Trophoblast cell (in vitro differentiated cells and primary cell): ENCODE results near the gene SLC6A4.

Source experiments
- DNase-seq, 2 donors: peaks; one replicate each; pipeline ENCODE4 v3.0.0-alpha.2; 2016
- H2AFZ ChIP-seq: 2 replicates; pipeline ENCODE4 v1.6.1; 2013; ENCODE audit warnings: low read length, moderate library complexity, mild to moderate bottlenecking; ENCODE audit not compliant: insufficient read depth, poor library complexity
- H2AK5ac ChIP-seq: 2 replicates; pipeline ENCODE4 v1.6.1; 2013; ENCODE audit warnings: mild to moderate bottlenecking, low read length
- H2BK120ac ChIP-seq: 2 replicates; pipeline ENCODE4 v1.6.1; 2013; ENCODE audit warnings: low read length, mild to moderate bottlenecking, moderate library complexity; ENCODE audit not compliant: insufficient read depth, poor library complexity
- H2BK12ac ChIP-seq: 2 replicates; pipeline ENCODE4 v1.6.1; 2013; ENCODE audit warnings: mild to moderate bottlenecking, low read length, moderate library complexity
- H2BK5ac ChIP-seq: 2 replicates; pipeline ENCODE4 v1.6.1; 2013; ENCODE audit warnings: low read length, low read depth, moderate library complexity, mild to moderate bottlenecking; ENCODE audit not compliant: poor library complexity
- H3K14ac ChIP-seq: 2 replicates; pipeline ENCODE4 v1.6.1; 2013; ENCODE audit warnings: mild to moderate bottlenecking, low read length
- H3K18ac ChIP-seq: 2 replicates; pipeline ENCODE4 v1.6.1; 2013; ENCODE audit warnings: mild to moderate bottlenecking, low read length
- H3K23ac ChIP-seq: 2 replicates; pipeline ENCODE4 v1.6.1; 2013; ENCODE audit warnings: low read length
- H3K27ac ChIP-seq: 2 replicates; pipeline ENCODE4 v1.5.1; 2013; ENCODE audit warnings: low read depth, mild to moderate bottlenecking, inconsistent platforms, low read length, moderate library complexity
- H3K27me3 ChIP-seq: 2 replicates; pipeline ENCODE4 v1.6.1; 2013; ENCODE audit warnings: inconsistent platforms, mild to moderate bottlenecking, low read length, moderate library complexity; ENCODE audit not compliant: insufficient read depth
- H3K36me3 ChIP-seq, 2 experiments: 1 replicate in 1 of 2; 2 replicates in 1 of 2; pipeline ENCODE4 v1.6.1; 2013; ENCODE audit warnings: low read length in 2 of 2, mild to moderate bottlenecking in 2 of 2, moderate library complexity in 1 of 2; ENCODE audit not compliant: insufficient read depth in 2 of 2, control insufficient read depth in 1 of 2
- H3K4ac ChIP-seq: 2 replicates; pipeline ENCODE4 v1.6.1; 2013; ENCODE audit warnings: low read depth, mild to moderate bottlenecking, low read length, moderate library complexity
- H3K4me1 ChIP-seq, 2 experiments: 1 replicate in 1 of 2; 2 replicates in 1 of 2; pipeline ENCODE4 v1.6.1; 2013; ENCODE audit warnings: low read length in 2 of 2, mild to moderate bottlenecking in 2 of 2, moderate library complexity in 1 of 2; ENCODE audit not compliant: insufficient read depth in 2 of 2, control insufficient read depth in 1 of 2
- H3K4me2 ChIP-seq: 2 replicates; pipeline ENCODE4 v1.6.1; 2013; ENCODE audit warnings: inconsistent platforms, mild to moderate bottlenecking, low read length, moderate library complexity
- H3K4me3 ChIP-seq: 2 replicates; pipeline ENCODE4 v1.5.1; 2013; ENCODE audit warnings: mild to moderate bottlenecking, low read depth, low read length, inconsistent platforms
- H3K79me1 ChIP-seq: one replicate; pipeline ENCODE4 v1.6.1; 2013; ENCODE audit warnings: low read length
- H3K79me2 ChIP-seq: 2 replicates; pipeline ENCODE4 v1.6.1; 2013; ENCODE audit warnings: low read length, mild to moderate bottlenecking; ENCODE audit not compliant: control insufficient read depth, insufficient read depth, poor library complexity
- H3K9ac ChIP-seq: 2 replicates; pipeline ENCODE4 v1.6.1; 2013; ENCODE audit warnings: mild to moderate bottlenecking, low read length
- H3K9me3 ChIP-seq: 2 replicates; pipeline ENCODE4 v1.6.1; 2013; ENCODE audit warnings: low read depth, mild to moderate bottlenecking, control low read depth, inconsistent platforms, low read length; ENCODE audit not compliant: insufficient read depth
- H4K12ac ChIP-seq: 2 replicates; pipeline ENCODE4 v1.6.1; 2013; ENCODE audit warnings: low read depth, mild to moderate bottlenecking, low read length, moderate library complexity
- H4K8ac ChIP-seq: 2 replicates; pipeline ENCODE4 v1.6.1; 2013; ENCODE audit warnings: low read depth, mild to moderate bottlenecking, low read length, moderate library complexity
- H4K91ac ChIP-seq: one replicate; pipeline ENCODE4 v1.6.1; 2013; ENCODE audit warnings: low read depth, mild to moderate bottlenecking, low read length, moderate library complexity
- WGBS: extraction: QIAGEN DNeasy Blood & Tissue Kit; methylation state at CpG from one replicate; pipeline ENCODE4 v1.1.7; 2013; ENCODE audit warnings: missing lambda C conversion rate; ENCODE audit not compliant: insufficient read length, insufficient coverage; ENCODE audit errors: extremely low coverage; 5-methylcytosine and 5-hydroxymethylcytosine counted together

The SLC6A4 gene

GRCh38 chr17:30209930-30210329 lies 25.6 kb downstream of the SLC6A4 start:
- Histone ChIP-seq H2AK5ac (no peak overlapping the region), H2BK12ac (no peak overlapping the region), H3K18ac (no peak overlapping the region), H2BK120ac (no peak overlapping the region), H4K91ac (no peak overlapping the region), H3K36me3 (no peaks in the 10 kb centered on the region), H3K27ac (no peak overlapping the region), H3K4me3 (no peak overlapping the region), H3K9me3 (no peaks in the 10 kb centered on the region), H4K8ac (no peak overlapping the region), H3K14ac (no peak overlapping the region), H3K27me3 (no peaks in the 10 kb centered on the region), H4K12ac (no peak overlapping the region), H3K23ac (no peak overlapping the region), H3K79me1 (no peaks in the 10 kb centered on the region), H3K4me2 (no peak overlapping the region), H3K4ac (no peak overlapping the region), H3K9ac (no peak overlapping the region), H2AFZ (no peak overlapping the region), H2BK5ac (no peak overlapping the region), H3K79me2 (no peaks in the 10 kb centered on the region), H3K4me1 (no peaks in the 10 kb centered on the region)
- WGBS = no CpG with 5 or more reads among the region's 7 CpGs
- DNase-seq = peak in 1 of 2 donors; percentile 46

- Histone ChIP-seq H3K4me2 (no peak overlapping the region), H4K12ac (no peak overlapping the region), H3K23ac (no peak overlapping the region), H3K4ac (no peak overlapping the region), H3K14ac (no peak overlapping the region), H2BK12ac (no peak overlapping the region), H3K18ac (no peak overlapping the region), H3K79me2 (no peaks in the 10 kb centered on the region), H2BK5ac (no peak overlapping the region), H2AFZ (no peak overlapping the region), H2AK5ac (no peak overlapping the region), H2BK120ac (no peak overlapping the region), H3K27ac (no peak overlapping the region), H4K8ac (no peak overlapping the region), H3K79me1 (no peaks in the 10 kb centered on the region), H3K4me3 (no peak overlapping the region), H3K9ac (no peak overlapping the region), H3K9me3 (no peaks in the 10 kb centered on the region), H3K27me3 (no peaks in the 10 kb centered on the region), H4K91ac (no peak overlapping the region), H3K36me3 (no peaks in the 10 kb centered on the region), H3K4me1 (peaks cover 0 to 5% of the 10 kb centered on the region in 2 experiments)
- no CpG with 5 or more reads among the region's 3 CpGs for WGBS
- no peak for DNase-seq
Observed at GRCh38 chr17:30208214-30208613, 27.3 kb downstream of the SLC6A4 start.

- H2AFZ ChIP-seq = no peak overlapping the region
- no peak overlapping the region for H3K4ac ChIP-seq
- no peak overlapping the region for H3K14ac ChIP-seq
- DNase-seq = no peak
- no peak overlapping the region for H4K12ac ChIP-seq
- no peak overlapping the region for H2BK12ac ChIP-seq
- H4K91ac ChIP-seq = no peak overlapping the region
- peaks cover 0 to 5% of the 10 kb centered on the region in 2 experiments for H3K4me1 ChIP-seq
- WGBS = no CpG with 5 or more reads among the region's 9 CpGs
- no peak overlapping the region for H3K18ac ChIP-seq
- H3K27me3 ChIP-seq = no peaks in the 10 kb centered on the region
- no peak overlapping the region for H4K8ac ChIP-seq
- H2AK5ac ChIP-seq = no peak overlapping the region
- H3K4me2 ChIP-seq = no peak overlapping the region
- no peak overlapping the region for H3K9ac ChIP-seq
- no peaks in the 10 kb centered on the region for H3K79me1 ChIP-seq
- no peak overlapping the region for H2BK5ac ChIP-seq
- no peaks in the 10 kb centered on the region for H3K79me2 ChIP-seq
- H3K23ac ChIP-seq = no peak overlapping the region
- H2BK120ac ChIP-seq = no peak overlapping the region
- no peak overlapping the region for H3K4me3 ChIP-seq
- H3K27ac ChIP-seq = no peak overlapping the region
- H3K36me3 ChIP-seq = no peaks in the 10 kb centered on the region
- H3K9me3 ChIP-seq = no peaks in the 10 kb centered on the region
Observed at GRCh38 chr17:30207655-30208054, 27.8 kb downstream of the SLC6A4 start.

- Histone ChIP-seq H3K9me3 (no peaks in the 10 kb centered on the region), H3K14ac (no peak overlapping the region), H3K79me1 (no peaks in the 10 kb centered on the region), H3K4ac (no peak overlapping the region), H2BK5ac (no peak overlapping the region), H4K8ac (no peak overlapping the region), H4K91ac (no peak overlapping the region), H3K36me3 (no peaks in the 10 kb centered on the region), H3K23ac (no peak overlapping the region), H3K4me2 (peak overlapping the region; percentile 11), H2AK5ac (no peak overlapping the region), H3K9ac (no peak overlapping the region), H3K4me3 (no peak overlapping the region), H4K12ac (no peak overlapping the region), H3K18ac (no peak overlapping the region), H2BK120ac (no peak overlapping the region), H3K79me2 (no peaks in the 10 kb centered on the region), H3K27ac (no peak overlapping the region), H3K27me3 (no peaks in the 10 kb centered on the region), H3K4me1 (peaks cover 0 to 5% of the 10 kb centered on the region in 2 experiments), H2BK12ac (no peak overlapping the region), H2AFZ (no peak overlapping the region)
- DNase-seq = peak; percentile 87 to 89
- no CpG with 5 or more reads among the region's 6 CpGs for WGBS
Observed at GRCh38 chr17:30203471-30203981, 32.0 kb downstream of the SLC6A4 start.
